ENCODE results near the gene SNAP29.
"Not testable (repeated sequence)": the region's sequence is repeated elsewhere in the genome, so short reads cannot be mapped to it uniquely, and the experiment has no call there.

SNAP29 gene

DNA sequence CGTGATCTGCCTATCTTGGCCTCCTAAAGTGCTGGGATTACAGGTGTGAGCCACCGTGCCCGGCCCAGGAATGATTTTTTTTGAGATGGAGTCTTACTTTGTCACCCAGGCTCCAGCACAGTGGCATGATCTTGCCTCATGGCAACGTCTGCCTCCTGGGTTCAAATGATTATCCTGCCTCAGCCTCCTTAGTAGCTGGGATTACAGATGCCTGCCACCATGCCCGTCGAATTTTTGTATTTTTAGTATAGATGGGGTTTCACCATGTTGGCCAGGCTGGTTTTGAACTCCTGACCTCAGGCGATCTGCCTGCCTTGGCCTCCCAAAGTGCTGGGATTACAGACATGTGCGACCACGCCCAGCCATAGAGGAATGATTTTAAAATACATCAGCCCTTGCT, 76.2 kb downstream of the SNAP29 start:
- not testable (repeated sequence) for DNase-seq

DNA sequence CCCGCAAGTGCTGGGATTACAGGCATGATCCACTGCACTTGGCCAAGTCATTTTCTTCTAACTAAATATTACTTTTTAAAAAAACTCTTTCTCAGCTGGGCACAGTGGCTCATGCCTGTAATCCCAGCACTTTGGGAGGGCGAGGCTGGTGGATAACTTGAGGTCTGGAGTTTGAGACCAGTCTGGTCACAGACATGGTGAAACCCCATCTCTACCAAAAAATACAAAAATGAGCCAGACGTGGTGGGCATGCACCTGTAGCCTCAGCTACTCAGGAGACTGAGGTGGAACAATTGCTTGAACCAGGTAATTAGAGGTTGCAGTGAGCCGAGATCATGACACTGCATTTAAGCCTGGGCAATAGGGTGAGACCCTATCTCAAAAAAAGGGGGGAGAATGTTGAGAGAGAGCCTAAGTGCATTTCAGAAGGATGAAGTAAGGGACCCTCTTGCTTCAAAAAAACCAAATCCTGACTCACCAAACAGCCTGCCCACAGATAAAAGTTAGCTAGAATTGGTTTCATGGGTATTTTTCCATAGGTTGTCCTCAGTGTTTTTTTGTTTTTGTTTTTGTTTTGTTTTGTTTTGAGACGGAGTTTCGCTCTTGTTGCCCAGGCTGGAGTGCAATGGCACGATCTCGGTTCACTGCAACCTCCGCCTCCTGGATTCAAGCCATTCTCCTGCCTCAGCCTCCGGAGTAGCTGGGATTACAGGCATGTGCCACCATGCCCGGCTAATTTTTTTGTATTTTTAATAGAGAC, 77.2 kb downstream of the SNAP29 start:
- DNase-seq: not testable (repeated sequence)

DNA sequence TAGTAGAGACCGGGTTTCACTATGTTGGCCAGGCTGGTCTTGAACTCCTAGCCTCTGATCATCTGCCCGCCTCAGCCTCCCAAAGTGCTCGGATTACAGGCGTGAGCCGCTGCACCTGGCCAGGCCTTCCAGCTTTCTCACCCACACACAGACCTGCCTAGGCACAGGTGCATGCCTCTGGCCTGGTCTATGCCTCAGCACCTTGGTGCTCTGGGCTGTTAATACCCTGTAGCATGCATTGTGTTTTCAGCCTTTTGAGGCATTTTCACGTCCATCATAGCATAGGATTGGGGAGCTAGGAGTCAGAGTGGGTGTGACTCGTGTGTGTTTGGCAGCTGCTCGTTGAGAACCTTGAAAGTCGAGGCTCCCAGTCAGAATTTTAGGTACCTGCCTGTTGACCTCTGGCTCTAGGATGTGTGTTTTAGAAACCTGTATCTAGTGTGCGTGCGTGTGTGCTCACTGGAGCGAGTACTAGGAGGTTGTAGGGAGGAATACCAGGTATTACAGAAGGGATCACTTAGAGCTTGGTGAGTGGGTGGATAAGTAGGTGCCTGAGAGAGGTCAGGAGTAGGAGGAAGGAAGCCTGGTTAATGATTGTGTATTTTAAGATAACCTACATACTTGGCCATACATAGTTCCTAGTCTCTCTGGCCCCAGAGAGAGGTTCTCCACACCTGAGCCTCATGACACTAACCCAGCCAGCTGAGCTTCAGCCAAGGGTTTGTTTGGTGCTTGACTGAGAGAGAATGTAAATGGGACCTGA, 78.4 kb downstream of the SNAP29 start:
- DNase-seq: no peak

DNA sequence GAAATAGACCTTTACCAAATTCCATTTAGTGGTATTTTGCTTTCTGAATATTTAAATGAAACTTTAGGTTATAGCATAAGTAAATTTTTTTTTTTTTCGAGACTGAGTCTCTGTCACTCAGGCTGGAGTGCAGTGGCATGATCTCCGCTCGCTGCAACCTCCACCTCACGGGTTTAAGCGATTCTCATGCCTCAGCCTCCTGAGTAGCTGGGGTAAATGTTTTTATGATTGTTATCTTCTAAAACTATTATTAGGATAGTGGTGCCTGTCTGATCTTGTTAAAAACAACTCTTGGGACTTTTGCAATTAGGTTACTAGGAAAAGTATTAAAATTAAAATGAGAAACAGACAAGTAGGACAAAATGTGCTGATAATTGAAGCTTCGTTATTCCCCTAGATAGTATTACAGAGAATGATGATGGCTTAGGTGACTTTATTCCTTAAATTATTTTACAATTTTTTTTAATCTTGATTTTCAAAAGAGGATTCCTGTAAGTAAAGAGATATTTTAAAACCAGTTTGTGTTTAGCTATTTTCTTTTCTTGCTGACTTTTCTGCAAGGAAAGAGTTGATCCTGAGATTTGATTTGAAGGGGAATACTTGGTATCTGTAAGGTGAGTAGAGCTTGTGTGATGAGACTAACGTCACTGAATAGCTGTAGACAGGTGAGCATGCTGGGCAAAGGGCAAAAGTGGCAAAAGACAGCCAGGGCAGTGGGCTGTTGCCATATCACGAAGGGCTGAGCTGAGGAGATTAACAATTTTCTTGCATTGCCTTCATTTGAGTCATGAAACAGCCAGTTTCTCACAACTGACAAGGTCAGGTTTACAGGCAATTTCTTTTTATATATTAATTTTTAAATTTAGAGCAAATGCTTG, 79.2 kb downstream of the SNAP29 start:
- DNase-seq: no peak

DNA sequence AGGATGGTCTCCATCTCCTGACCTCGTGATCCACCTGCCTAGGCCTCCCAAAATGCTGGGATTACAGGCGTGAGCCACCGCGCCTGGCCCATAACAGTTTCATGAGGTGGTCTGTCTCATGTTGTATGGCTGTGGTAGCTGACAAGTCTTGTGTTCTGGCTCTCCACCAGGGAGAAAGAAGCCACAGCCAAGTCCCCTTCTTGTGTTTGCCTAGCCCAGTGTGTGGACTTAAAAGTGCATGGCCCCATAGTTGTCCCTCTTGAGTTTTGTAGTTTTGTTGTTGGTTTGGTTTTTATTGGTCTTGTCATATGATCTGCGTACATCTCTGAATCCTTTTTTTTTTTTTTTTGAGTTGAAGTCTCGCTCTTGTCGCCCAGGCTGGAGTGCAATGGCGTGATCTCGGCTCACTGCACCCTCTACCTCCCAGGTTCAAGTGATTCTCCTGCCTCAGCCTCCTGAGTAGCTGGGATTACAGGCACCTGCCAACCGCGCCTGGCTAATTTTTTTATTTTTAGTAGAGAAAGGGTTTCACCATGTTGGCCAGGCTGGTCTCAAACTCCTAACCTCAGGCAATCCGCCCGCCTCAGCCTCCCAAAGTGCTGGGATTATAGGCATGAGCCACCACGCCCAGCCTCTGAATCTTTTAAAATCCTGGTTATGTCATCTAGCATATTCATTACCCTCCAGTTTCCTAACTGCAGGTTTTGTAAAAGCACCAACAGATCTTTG, 80.8 kb downstream of the SNAP29 start:
- not testable (repeated sequence) for DNase-seq

DNA sequence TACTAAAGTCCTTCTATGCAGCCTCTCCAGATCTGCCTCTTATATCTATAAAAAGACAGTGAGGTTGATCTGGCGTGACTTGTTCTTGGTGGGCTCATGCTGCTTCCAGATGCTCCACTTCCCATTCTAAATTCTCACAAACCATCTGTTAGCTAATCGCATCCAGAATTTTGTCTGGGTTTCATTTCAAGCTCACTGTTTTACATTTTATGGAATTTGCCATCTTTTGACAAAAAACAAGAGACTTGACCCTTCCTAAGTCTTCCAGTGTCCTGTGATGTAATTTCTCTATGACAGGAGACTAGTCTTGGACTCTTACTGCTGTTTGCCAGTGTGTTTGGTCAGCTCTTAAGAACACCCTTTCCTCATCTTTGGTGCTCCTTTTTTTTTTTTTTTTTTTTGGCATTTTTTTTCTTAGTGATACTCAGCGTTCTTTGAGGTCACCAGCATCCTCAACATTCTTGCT, 81.4 kb downstream of the SNAP29 start:
- DNase-seq: no peak
